Activated naive CD8-positive, alpha-beta T cell treated with anti-CD3 and anti-CD28 coated beads, Interleukin-2, amount 50 U/mL, for 24 hours (primary cell): ENCODE measurements around the gene OR3A3.
"Not testable (repeated sequence)": the region's sequence is repeated elsewhere in the genome, so short reads cannot be mapped to it uniquely, and the experiment has no call there.

ENCODE experiments used
- ATAC-seq: fragments of 150-1000 bp; cut with Tn5 transposase; one replicate; pipeline ENCODE4 v1.10.0; 2021
- DNase-seq: peaks from one replicate; pipeline ENCODE4 v3.0.0; 2021
- H3K27ac Mint-ChIP-seq: one replicate; pipeline ENCODE4 v1.8.0; 2021; ENCODE audit warnings: mild to moderate bottlenecking, mixed read lengths
- H3K27me3 Mint-ChIP-seq: one replicate; pipeline ENCODE4 v1.8.0; 2021; ENCODE audit warnings: mixed read lengths
- H3K36me3 Mint-ChIP-seq: one replicate; pipeline ENCODE4 v1.8.0; 2021; ENCODE audit warnings: low read depth, mixed read lengths
- H3K4me1 Mint-ChIP-seq: one replicate; pipeline ENCODE4 v1.8.0; 2021; ENCODE audit warnings: mixed read lengths
- H3K4me3 Mint-ChIP-seq: one replicate; pipeline ENCODE4 v1.8.0; 2021; ENCODE audit warnings: mild to moderate bottlenecking, moderate library complexity, mixed read lengths
- H3K9me3 Mint-ChIP-seq: one replicate; pipeline ENCODE4 v1.8.0; 2021; ENCODE audit warnings: mixed read lengths

The OR3A3 gene

GRCh38 chr17:3411070-3411469, at the start of gene OR3A3:
TSS of gene OR3A3 (plus strand) at chr17:3411370.
- Mint-ChIP-seq H3K36me3 (peaks cover 3% of the 10 kb centered on the region), H3K9me3 (peaks cover 15% of the 10 kb centered on the region), H3K27me3 (peaks cover 30% of the 10 kb centered on the region), H3K4me1 (no peaks in the 10 kb centered on the region), H3K27ac (no peak within 1 kb of the TSS), H3K4me3 (no peak within 1 kb of the TSS)
- DNase-seq (no peak), ATAC-seq (no peak)

GRCh38 chr17:3371167-3371566, 40.0 kb upstream of the OR3A3 start:
- H3K27ac Mint-ChIP-seq, H3K4me3 Mint-ChIP-seq, H3K4me1 Mint-ChIP-seq, ATAC-seq, DNase-seq: not testable (repeated sequence)
- Mint-ChIP-seq H3K27me3 (peaks cover 20% of the 10 kb centered on the region), H3K36me3 (peaks cover 11% of the 10 kb centered on the region), H3K9me3 (peaks cover 43% of the 10 kb centered on the region)

GRCh38 chr17:3378321-3378720, 32.8 kb upstream of the OR3A3 start:
- Mint-ChIP-seq H3K36me3 (peaks cover 13% of the 10 kb centered on the region), H3K9me3 (peaks cover 16% of the 10 kb centered on the region), H3K27me3 (peaks cover 9% of the 10 kb centered on the region), H3K27ac (no peak overlapping the region), H3K4me1 (no peaks in the 10 kb centered on the region), H3K4me3 (no peak overlapping the region)
- DNase-seq (no peak), ATAC-seq (no peak)

- H3K27ac Mint-ChIP-seq, result no peak overlapping the region
- H3K36me3 Mint-ChIP-seq, result peaks cover 7% of the 10 kb centered on the region
- peaks cover 2% of the 10 kb centered on the region for H3K4me1 Mint-ChIP-seq
- peaks cover 27% of the 10 kb centered on the region for H3K27me3 Mint-ChIP-seq
- no peak for ATAC-seq
- H3K9me3 Mint-ChIP-seq, result peaks cover 3% of the 10 kb centered on the region
- no peak for DNase-seq
- no peak overlapping the region for H3K4me3 Mint-ChIP-seq
These were observed 29.2 kb upstream of the OR3A3 start for GRCh38 chr17:3381957-3382356.

GRCh38 chr17:3385869-3386816, 25.0 kb upstream of the OR3A3 start, which contains the start of gene OR3A2:
TSS of gene OR3A2 (minus strand) at chr17:3386308.
- Mint-ChIP-seq H3K4me3 (peak within 1 kb of the TSS; percentile 80), H3K4me1 (peaks cover 2% of the 10 kb centered on the region), H3K27me3 (peaks cover 29% of the 10 kb centered on the region), H3K36me3 (peaks cover 1% of the 10 kb centered on the region), H3K9me3 (peaks cover 4% of the 10 kb centered on the region), H3K27ac (peak within 1 kb of the TSS; percentile 44)
- DNase-seq, result peak; percentile 36
- peak; percentile 92 for ATAC-seq

- Mint-ChIP-seq H3K4me3 (no peak overlapping the region), H3K4me1 (peaks cover 2% of the 10 kb centered on the region), H3K27me3 (peaks cover 33% of the 10 kb centered on the region), H3K36me3 (no peaks in the 10 kb centered on the region), H3K9me3 (peaks cover 18% of the 10 kb centered on the region), H3K27ac (no peak overlapping the region)
- DNase-seq, result no peak
- no peak for ATAC-seq
These were observed 21.4 kb upstream of the OR3A3 start for GRCh38 chr17:3389791-3390190.

- not testable (repeated sequence) for H3K36me3 Mint-ChIP-seq, H3K27ac Mint-ChIP-seq, ATAC-seq, H3K4me1 Mint-ChIP-seq, DNase-seq, H3K27me3 Mint-ChIP-seq, H3K4me3 Mint-ChIP-seq, H3K9me3 Mint-ChIP-seq
These were observed 13.4 kb upstream of the OR3A3 start for GRCh38 chr17:3397801-3398200.

GRCh38 chr17:3398310-3398709, 12.9 kb upstream of the OR3A3 start, which contains the start of gene OR1E1:
TSS of gene OR1E1 (minus strand) at chr17:3398410. CDS start at chr17:3398410, 0 bp downstream.
- Mint-ChIP-seq H3K4me3 (no peak within 1 kb of the TSS), H3K9me3 (no peaks in the 10 kb centered on the region), H3K27me3 (peaks cover 9% of the 10 kb centered on the region), H3K27ac (no peak within 1 kb of the TSS), H3K4me1 (no peaks in the 10 kb centered on the region), H3K36me3 (no peaks in the 10 kb centered on the region)
- ATAC-seq (no peak), DNase-seq (no peak)

- no peaks in the 10 kb centered on the region for H3K36me3 Mint-ChIP-seq
- no peak for DNase-seq
- no peak for ATAC-seq
- H3K27me3 Mint-ChIP-seq, result peaks cover 5% of the 10 kb centered on the region
- H3K4me1 Mint-ChIP-seq, result no peaks in the 10 kb centered on the region
- no peaks in the 10 kb centered on the region for H3K9me3 Mint-ChIP-seq
- H3K27ac Mint-ChIP-seq, result no peak overlapping the region
- no peak overlapping the region for H3K4me3 Mint-ChIP-seq
These were observed 11.1 kb upstream of the OR3A3 start for GRCh38 chr17:3400055-3400454.

GRCh38 chr17:3401786-3402185, 9.4 kb upstream of the OR3A3 start:
- DNase-seq (no peak), ATAC-seq (no peak)
- Mint-ChIP-seq H3K9me3 (no peaks in the 10 kb centered on the region), H3K4me3 (no peak overlapping the region), H3K27me3 (no peaks in the 10 kb centered on the region), H3K36me3 (no peaks in the 10 kb centered on the region), H3K27ac (no peak overlapping the region), H3K4me1 (no peaks in the 10 kb centered on the region)

- H3K27me3 Mint-ChIP-seq, H3K27ac Mint-ChIP-seq, H3K4me1 Mint-ChIP-seq, DNase-seq, ATAC-seq, H3K4me3 Mint-ChIP-seq, H3K36me3 Mint-ChIP-seq: not testable (repeated sequence)
- H3K9me3 Mint-ChIP-seq, result peaks cover 13% of the 10 kb centered on the region
These were observed 7.3 kb upstream of the OR3A3 start for GRCh38 chr17:3403856-3404255.

GRCh38 chr17:3412216-3412615, 1.0 kb downstream of the OR3A3 start:
- not testable (repeated sequence) for ATAC-seq, DNase-seq, H3K27ac Mint-ChIP-seq, H3K4me3 Mint-ChIP-seq, H3K4me1 Mint-ChIP-seq, H3K36me3 Mint-ChIP-seq
- Mint-ChIP-seq H3K9me3 (peaks cover 15% of the 10 kb centered on the region), H3K27me3 (peaks cover 33% of the 10 kb centered on the region)

GRCh38 chr17:3415610-3416009, 4.4 kb downstream of the OR3A3 start:
- peaks cover 24% of the 10 kb centered on the region for H3K27me3 Mint-ChIP-seq
- H3K9me3 Mint-ChIP-seq, result no peaks in the 10 kb centered on the region
- no peak overlapping the region for H3K4me3 Mint-ChIP-seq
- H3K27ac Mint-ChIP-seq, result no peak overlapping the region
- no peak for ATAC-seq
- H3K4me1 Mint-ChIP-seq, result no peaks in the 10 kb centered on the region
- DNase-seq, result no peak
- no peaks in the 10 kb centered on the region for H3K36me3 Mint-ChIP-seq

GRCh38 chr17:3418222-3418621, 7.1 kb downstream of the OR3A3 start:
- H3K4me3 Mint-ChIP-seq, result no peak overlapping the region
- H3K27me3 Mint-ChIP-seq, result peaks cover 21% of the 10 kb centered on the region
- no peak overlapping the region for H3K27ac Mint-ChIP-seq
- no peak for DNase-seq
- no peaks in the 10 kb centered on the region for H3K4me1 Mint-ChIP-seq
- no peaks in the 10 kb centered on the region for H3K9me3 Mint-ChIP-seq
- ATAC-seq, result no peak
- H3K36me3 Mint-ChIP-seq, result no peaks in the 10 kb centered on the region

GRCh38 chr17:3433215-3433614, 22.0 kb downstream of the OR3A3 start:
- not testable (repeated sequence) for H3K27ac Mint-ChIP-seq, ATAC-seq, H3K4me1 Mint-ChIP-seq, H3K36me3 Mint-ChIP-seq, H3K9me3 Mint-ChIP-seq, H3K4me3 Mint-ChIP-seq
- DNase-seq, result peak; percentile 22
- peaks cover 14% of the 10 kb centered on the region for H3K27me3 Mint-ChIP-seq
